Measurements from ENCODE around the gene CPTP.

Gene CPTP

GRCh38 chr1:1281533-1282321 is 42.9 kb upstream of the CPTP start:
- TF ChIP-seq EZH2phosphoT487 (IDR thresholded peaks at IDR 0.05; ENCODE audit: low read length) (no peak), CTCF (IDR thresholded peaks at IDR 0.05; ENCODE audit: low read length) (no peak), EZH2 (optimal IDR thresholded peaks at IDR 0.05; ENCODE audit: low read depth, low read length) (no peak)
- no peaks in the 10 kb centered on the region for H3F3A ChIP-seq (ENCODE audit: insufficient read depth, low read length)
- no peaks in the 10 kb centered on the region for H3K79me2 ChIP-seq (ENCODE audit: low read length)
- no peak overlapping the region for H3K4me3 ChIP-seq (ENCODE audit: low read length)
- no peak overlapping the region for H3K4me2 ChIP-seq (ENCODE audit: low read depth, low read length)
- H2AFZ ChIP-seq (ENCODE audit: low read length), result no peak overlapping the region
- no peaks in the 10 kb centered on the region for H3K36me3 ChIP-seq (replicated peaks; ENCODE audit: insufficient read depth, low read length)
- H3K27me3 ChIP-seq (replicated peaks; ENCODE audit: insufficient read depth, low read length), result peaks cover 53% of the 10 kb centered on the region
- no peak overlapping the region for H3K9ac ChIP-seq (ENCODE audit: low read length)
- H3K4me1 ChIP-seq (ENCODE audit: low read length), result no peaks in the 10 kb centered on the region
- H3K27ac ChIP-seq (ENCODE audit: low read length), result no peak overlapping the region
- H3K9me3 ChIP-seq (replicated peaks; ENCODE audit: insufficient read depth, low read length), result no peaks in the 10 kb centered on the region
- H4K20me1 ChIP-seq (ENCODE audit: insufficient read depth, low read length), result no peaks in the 10 kb centered on the region
- no peaks in the 10 kb centered on the region for H3K9me2 ChIP-seq (replicated peaks; ENCODE audit: insufficient read depth, low read length)
- DNase-seq, result no peak

- Histone ChIP-seq H2AFZ (ENCODE audit: low read length) (no peak overlapping the region), H3K9ac (ENCODE audit: low read length) (no peak overlapping the region), H3K4me1 (ENCODE audit: low read length) (no peaks in the 10 kb centered on the region), H4K20me1 (ENCODE audit: insufficient read depth, low read length) (no peaks in the 10 kb centered on the region), H3K9me3 (replicated peaks; ENCODE audit: insufficient read depth, low read length) (no peaks in the 10 kb centered on the region), H3F3A (ENCODE audit: insufficient read depth, low read length) (no peaks in the 10 kb centered on the region), H3K27me3 (replicated peaks; ENCODE audit: insufficient read depth, low read length) (peaks cover 59% of the 10 kb centered on the region), H3K9me2 (replicated peaks; ENCODE audit: insufficient read depth, low read length) (no peaks in the 10 kb centered on the region), H3K4me3 (ENCODE audit: low read length) (no peak overlapping the region), H3K36me3 (replicated peaks; ENCODE audit: insufficient read depth, low read length) (no peaks in the 10 kb centered on the region), H3K79me2 (ENCODE audit: low read length) (no peaks in the 10 kb centered on the region), H3K27ac (ENCODE audit: low read length) (no peak overlapping the region), H3K4me2 (ENCODE audit: low read depth, low read length) (no peak overlapping the region)
- TF ChIP-seq CTCF (IDR thresholded peaks at IDR 0.05; ENCODE audit: low read length) (no peak), EZH2 (optimal IDR thresholded peaks at IDR 0.05; ENCODE audit: low read depth, low read length) (no peak), EZH2phosphoT487 (IDR thresholded peaks at IDR 0.05; ENCODE audit: low read length) (no peak)
- DNase-seq, result no peak
These were observed 41.6 kb upstream of the CPTP start for GRCh38 chr1:1282998-1283397.

GRCh38 chr1:1283821-1284220 is 40.8 kb upstream of the CPTP start:
- H3K4me1 ChIP-seq (ENCODE audit: low read length), result no peaks in the 10 kb centered on the region
- no peak overlapping the region for H3K9ac ChIP-seq (ENCODE audit: low read length)
- H2AFZ ChIP-seq (ENCODE audit: low read length), result no peak overlapping the region
- H3K79me2 ChIP-seq (ENCODE audit: low read length), result no peaks in the 10 kb centered on the region
- no peaks in the 10 kb centered on the region for H4K20me1 ChIP-seq (ENCODE audit: insufficient read depth, low read length)
- TF ChIP-seq CTCF (IDR thresholded peaks at IDR 0.05; ENCODE audit: low read length), result no peak
- no peak overlapping the region for H3K4me3 ChIP-seq (ENCODE audit: low read length)
- no peaks in the 10 kb centered on the region for H3K9me2 ChIP-seq (replicated peaks; ENCODE audit: insufficient read depth, low read length)
- no peaks in the 10 kb centered on the region for H3K9me3 ChIP-seq (replicated peaks; ENCODE audit: insufficient read depth, low read length)
- no peak overlapping the region for H3K4me2 ChIP-seq (ENCODE audit: low read depth, low read length)
- H3K27ac ChIP-seq (ENCODE audit: low read length), result no peak overlapping the region
- H3F3A ChIP-seq (ENCODE audit: insufficient read depth, low read length), result no peaks in the 10 kb centered on the region
- no peak for DNase-seq
- peaks cover 59% of the 10 kb centered on the region for H3K27me3 ChIP-seq (replicated peaks; ENCODE audit: insufficient read depth, low read length)
- H3K36me3 ChIP-seq (replicated peaks; ENCODE audit: insufficient read depth, low read length), result no peaks in the 10 kb centered on the region

All from MM.1S (cell line).